WTC11 (cell line): ENCODE results near the gene C1QTNF9B. TPM values are rescaled to one million over a fixed set of nuclear protein-coding genes. Genes with fewer than 3 reads are reported as not detected.
"Not testable (repeated sequence)": the region's sequence is repeated elsewhere in the genome, so short reads cannot be mapped to it uniquely, and the experiment has no call there.

Source experiments
- ATAC-seq: fragments of 200-7000 bp; cut with Tn5 transposase; 2 replicates; pipeline ENCODE4 v1.10.0; 2021; ENCODE audit warnings: mild to moderate bottlenecking, moderate library complexity
- CTCF ChIA-PET: fragments of 300-600 bp; sonication (Branson Sonifier 250); formaldehyde crosslinking; loops from one replicate; lab custom pipeline; 2021; ENCODE audit warnings: antibody characterized with exemption; lab: Charles Lee
- POLR2A ChIA-PET: fragments of 350-600 bp; sonication (Branson Sonifier 250); formaldehyde crosslinking; loops from one replicate; lab custom pipeline; 2021; ENCODE audit warnings: antibody characterized with exemption; lab: Charles Lee
- DNase-seq: peaks from one replicate; pipeline ENCODE4 v3.0.0; 2021; ENCODE audit warnings: low spot score
- H3K27ac Mint-ChIP-seq: 2 replicates; pipeline ENCODE4 v1.8.0; 2021; ENCODE audit warnings: mixed read lengths
- H3K27me3 Mint-ChIP-seq: 2 replicates; pipeline ENCODE4 v1.8.0; 2021; ENCODE audit warnings: low read depth, mild to moderate bottlenecking, moderate library complexity, mixed read lengths
- H3K36me3 Mint-ChIP-seq: 2 replicates; pipeline ENCODE4 v1.8.0; 2021; ENCODE audit warnings: mixed read lengths
- H3K4me1 Mint-ChIP-seq: 2 replicates; pipeline ENCODE4 v1.8.0; 2022; ENCODE audit warnings: mixed read lengths
- H3K4me3 Mint-ChIP-seq: 2 replicates; pipeline ENCODE4 v1.8.0; 2021; ENCODE audit warnings: mild to moderate bottlenecking, moderate library complexity, mixed read lengths
- H3K9me3 Mint-ChIP-seq: 2 replicates; pipeline ENCODE4 v1.8.0; 2021; ENCODE audit warnings: mixed read lengths
- ATF1 ChIP-seq: sonication (generic); formaldehyde crosslinking; IDR thresholded peaks from 2 replicates; pipeline ENCODE4 v1.8.1; 2023; ENCODE audit warnings: mild to moderate bottlenecking, moderate library complexity, missing genetic modification reagents
- EMX1 ChIP-seq: fragments of 250-450 bp; sonication (Bioruptor Pico); IDR thresholded peaks from 2 replicates; pipeline ENCODE4 v1.8.0; 2021; ENCODE audit warnings: mild to moderate bottlenecking
- FOXJ3 ChIP-seq: sonication (generic); formaldehyde crosslinking; IDR thresholded peaks from 2 replicates; pipeline ENCODE4 v1.9.0; 2021; ENCODE audit warnings: missing genetic modification reagents, mild to moderate bottlenecking, borderline replicate concordance
- GABPB1 ChIP-seq: sonication (generic); formaldehyde crosslinking; IDR thresholded peaks from 2 replicates; pipeline ENCODE4 v1.8.1; 2023; ENCODE audit warnings: mild to moderate bottlenecking, missing genetic modification reagents
- KAT7 ChIP-seq: sonication (generic); formaldehyde crosslinking; IDR thresholded peaks from 2 replicates; pipeline ENCODE4 v1.8.1; 2023; ENCODE audit warnings: missing genetic modification reagents, mild to moderate bottlenecking, borderline replicate concordance
- NFATC4 ChIP-seq: fragments of 250-450 bp; sonication (Bioruptor Pico); IDR thresholded peaks from 2 replicates; pipeline ENCODE4 v1.9.0; 2021; ENCODE audit warnings: mild to moderate bottlenecking
- PRRX2 ChIP-seq: fragments of 250-450 bp; sonication (Bioruptor Pico); IDR thresholded peaks from 2 replicates; pipeline ENCODE4 v1.8.0; 2021; ENCODE audit warnings: mild to moderate bottlenecking
- RORB ChIP-seq: fragments of 250-450 bp; sonication (Bioruptor Pico); IDR thresholded peaks from 2 replicates; pipeline ENCODE4 v1.9.0; 2021; ENCODE audit warnings: mild to moderate bottlenecking
- SMAD4 ChIP-seq: sonication (generic); formaldehyde crosslinking; IDR thresholded peaks from 2 replicates; pipeline ENCODE4 v1.8.0; 2022; ENCODE audit warnings: mild to moderate bottlenecking, missing genetic modification reagents
- SOX15 ChIP-seq: fragments of 250-450 bp; sonication (Bioruptor Pico); IDR thresholded peaks from 2 replicates; pipeline ENCODE4 v1.9.0; 2021; ENCODE audit warnings: mild to moderate bottlenecking
- SP1 ChIP-seq: sonication (generic); formaldehyde crosslinking; conservative IDR thresholded peaks from 2 replicates; pipeline ENCODE4 v1.8.1; 2022; ENCODE audit warnings: missing genetic modification reagents
- TCF7 ChIP-seq: sonication (generic); formaldehyde crosslinking; IDR thresholded peaks from 2 replicates; pipeline ENCODE4 v1.8.0; 2022; ENCODE audit warnings: mild to moderate bottlenecking, low read depth, missing genetic modification reagents, moderate library complexity
- ZNF219 ChIP-seq: sonication (generic); formaldehyde crosslinking; IDR thresholded peaks from 2 replicates; pipeline ENCODE4 v1.8.0; 2023; ENCODE audit warnings: missing genetic modification reagents, mild to moderate bottlenecking, borderline replicate concordance
- ZNF263 ChIP-seq: sonication (generic); formaldehyde crosslinking; IDR thresholded peaks from 2 replicates; pipeline ENCODE4 v1.8.1; 2022; ENCODE audit warnings: low read depth, mild to moderate bottlenecking, moderate library complexity, missing genetic modification reagents
- total RNA-seq: library from RNA; stranded (reverse); gene quantifications from 3 replicates; pipeline ENCODE4 v1.2.3, GENCODE V29; 2021
- TF ChIP-seq, protein P1 (sequence below): sonication (generic); formaldehyde crosslinking; IDR thresholded peaks from 2 replicates; pipeline ENCODE4 v1.8.0; 2022; ENCODE audit warnings: mild to moderate bottlenecking, missing genetic modification reagents
- TF ChIP-seq, protein P2 (sequence below): sonication (generic); formaldehyde crosslinking; IDR thresholded peaks from 2 replicates; pipeline ENCODE4 v1.8.1; 2023; ENCODE audit warnings: mild to moderate bottlenecking, missing genetic modification reagents, moderate library complexity
- TF ChIP-seq, protein P3 (sequence below): fragments of 250-450 bp; sonication (Bioruptor Pico); IDR thresholded peaks from 2 replicates; pipeline ENCODE4 v2.1.2; 2022; ENCODE audit warnings: mild to moderate bottlenecking, moderate library complexity
- TF ChIP-seq, protein P4 (sequence below): fragments of 250-450 bp; sonication (Bioruptor Pico); conservative IDR thresholded peaks from 2 replicates; pipeline ENCODE4 v1.9.0; 2021; ENCODE audit warnings: mild to moderate bottlenecking
- TF ChIP-seq, protein P5 (sequence below): sonication (generic); formaldehyde crosslinking; IDR thresholded peaks from 2 replicates; pipeline ENCODE4 v1.8.0; 2023; ENCODE audit warnings: mild to moderate bottlenecking, missing genetic modification reagents

The C1QTNF9B gene
- total RNA-seq, 1 experiment from 2014 or later, result 0.20 TPM

DNA sequence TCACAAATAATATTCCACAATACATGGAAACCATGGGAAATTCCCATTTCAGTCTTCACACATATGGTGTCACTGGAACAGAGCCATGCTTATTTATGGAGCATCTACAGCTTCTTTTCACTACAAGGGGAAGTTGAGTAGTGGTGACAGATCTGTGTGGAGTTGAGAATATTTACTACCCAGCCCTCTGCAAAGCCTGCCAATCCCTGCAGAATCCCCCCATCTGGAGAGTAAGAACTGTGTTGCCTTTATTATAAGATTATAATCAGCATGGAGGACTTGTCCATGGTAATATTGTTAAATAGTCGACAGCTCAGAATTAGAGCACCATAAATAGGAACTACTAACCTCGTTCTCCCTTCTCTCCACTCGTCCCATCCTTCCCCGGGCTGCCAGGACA, 3.5 kb downstream of the C1QTNF9B start:
- H3K36me3 Mint-ChIP-seq, CTCF ChIA-PET, POLR2A ChIA-PET, DNase-seq, H3K4me3 Mint-ChIP-seq, H3K4me1 Mint-ChIP-seq, ATAC-seq, H3K27me3 Mint-ChIP-seq, H3K9me3 Mint-ChIP-seq, H3K27ac Mint-ChIP-seq: not testable (repeated sequence)

DNA sequence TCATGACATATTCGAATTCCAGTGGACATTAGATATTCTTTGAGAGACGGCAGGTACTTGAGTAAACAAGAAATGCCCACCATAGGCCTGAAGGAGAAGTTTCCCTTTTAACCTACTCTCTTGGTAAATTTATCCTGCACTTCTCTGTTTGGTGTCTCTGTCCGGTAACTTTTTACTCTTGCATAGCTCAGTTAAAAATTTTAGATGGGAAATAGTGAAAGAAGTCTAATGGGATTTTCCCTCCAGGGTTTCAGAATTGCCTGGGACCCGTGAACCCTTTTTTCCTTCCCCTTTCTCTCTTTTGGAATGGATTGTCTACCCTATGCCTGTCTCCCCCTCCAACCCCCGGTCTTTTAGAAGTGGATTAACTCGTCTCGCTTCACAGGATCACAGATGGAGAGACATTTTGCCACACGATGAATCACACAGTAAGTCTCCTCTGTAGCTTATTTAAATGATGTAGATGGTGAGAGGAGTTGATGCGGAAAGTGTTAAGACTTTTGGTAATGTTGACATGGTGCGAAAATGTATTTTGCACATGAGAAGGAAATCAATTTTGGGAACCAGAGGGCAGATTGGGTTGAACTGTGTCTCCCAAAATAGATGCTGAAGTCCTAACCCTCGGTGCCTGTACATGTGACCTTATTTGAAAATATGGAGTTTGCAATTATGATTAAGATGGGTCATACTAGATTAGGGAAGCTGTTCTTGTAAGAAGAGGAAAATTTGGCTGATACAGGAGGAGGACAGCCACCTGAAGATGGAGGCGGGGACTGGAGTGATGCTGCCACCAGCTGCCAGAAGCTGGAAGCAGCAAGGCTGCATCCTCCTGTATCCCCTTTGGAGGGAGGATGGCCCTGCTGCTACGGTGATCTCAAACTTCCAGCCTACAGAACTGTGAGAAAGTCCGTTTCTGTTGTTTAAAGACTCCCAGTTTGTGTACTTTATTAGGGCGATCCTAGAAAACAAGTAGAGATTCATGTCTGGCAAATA, 7.4 kb downstream of the C1QTNF9B start:
- no peaks in the 10 kb centered on the region; the same call in 1 of the 2 replicates for H3K27me3 Mint-ChIP-seq
- peak; percentile 52 for ATAC-seq
- 0 out of 2 replicates have a peak overlapping the region, but pooled peaks have one; percentile 57 for H3K27ac Mint-ChIP-seq
- ChIA-PET POLR2A (no interaction called here), CTCF (interaction anchor here (0.5 to 3.2 kb wide), 25 partner anchors 9 to 544 kb away, joined by 3 to 21 read pairs (median 4); no protein-coding TSS in a partner anchor)
- no peak for DNase-seq
- H3K36me3 Mint-ChIP-seq, result peaks cover 3% of the 10 kb centered on the region; the same call in 1 of the 2 replicates
- no peaks in the 10 kb centered on the region for H3K9me3 Mint-ChIP-seq
- peaks cover 19% of the 10 kb centered on the region for H3K4me1 Mint-ChIP-seq
- TF ChIP-seq, protein P1, sequence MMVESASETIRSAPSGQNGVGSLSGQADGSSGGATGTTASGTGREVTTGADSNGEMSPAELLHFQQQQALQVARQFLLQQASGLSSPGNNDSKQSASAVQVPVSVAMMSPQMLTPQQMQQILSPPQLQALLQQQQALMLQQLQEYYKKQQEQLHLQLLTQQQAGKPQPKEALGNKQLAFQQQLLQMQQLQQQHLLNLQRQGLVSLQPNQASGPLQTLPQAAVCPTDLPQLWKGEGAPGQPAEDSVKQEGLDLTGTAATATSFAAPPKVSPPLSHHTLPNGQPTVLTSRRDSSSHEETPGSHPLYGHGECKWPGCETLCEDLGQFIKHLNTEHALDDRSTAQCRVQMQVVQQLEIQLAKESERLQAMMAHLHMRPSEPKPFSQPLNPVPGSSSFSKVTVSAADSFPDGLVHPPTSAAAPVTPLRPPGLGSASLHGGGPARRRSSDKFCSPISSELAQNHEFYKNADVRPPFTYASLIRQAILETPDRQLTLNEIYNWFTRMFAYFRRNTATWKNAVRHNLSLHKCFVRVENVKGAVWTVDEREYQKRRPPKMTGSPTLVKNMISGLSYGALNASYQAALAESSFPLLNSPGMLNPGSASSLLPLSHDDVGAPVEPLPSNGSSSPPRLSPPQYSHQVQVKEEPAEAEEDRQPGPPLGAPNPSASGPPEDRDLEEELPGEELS (CRISPR knock-in tag), result no peak
- TF ChIP-seq SMAD4 (CRISPR knock-in tag) (no peak), RORB (CRISPR knock-in tag) (no peak), ZNF263 (no peak), PRRX2 (no peak), KAT7 (CRISPR knock-in tag) (no peak)
- peak overlapping the region; percentile 77 for H3K4me3 Mint-ChIP-seq

DNA sequence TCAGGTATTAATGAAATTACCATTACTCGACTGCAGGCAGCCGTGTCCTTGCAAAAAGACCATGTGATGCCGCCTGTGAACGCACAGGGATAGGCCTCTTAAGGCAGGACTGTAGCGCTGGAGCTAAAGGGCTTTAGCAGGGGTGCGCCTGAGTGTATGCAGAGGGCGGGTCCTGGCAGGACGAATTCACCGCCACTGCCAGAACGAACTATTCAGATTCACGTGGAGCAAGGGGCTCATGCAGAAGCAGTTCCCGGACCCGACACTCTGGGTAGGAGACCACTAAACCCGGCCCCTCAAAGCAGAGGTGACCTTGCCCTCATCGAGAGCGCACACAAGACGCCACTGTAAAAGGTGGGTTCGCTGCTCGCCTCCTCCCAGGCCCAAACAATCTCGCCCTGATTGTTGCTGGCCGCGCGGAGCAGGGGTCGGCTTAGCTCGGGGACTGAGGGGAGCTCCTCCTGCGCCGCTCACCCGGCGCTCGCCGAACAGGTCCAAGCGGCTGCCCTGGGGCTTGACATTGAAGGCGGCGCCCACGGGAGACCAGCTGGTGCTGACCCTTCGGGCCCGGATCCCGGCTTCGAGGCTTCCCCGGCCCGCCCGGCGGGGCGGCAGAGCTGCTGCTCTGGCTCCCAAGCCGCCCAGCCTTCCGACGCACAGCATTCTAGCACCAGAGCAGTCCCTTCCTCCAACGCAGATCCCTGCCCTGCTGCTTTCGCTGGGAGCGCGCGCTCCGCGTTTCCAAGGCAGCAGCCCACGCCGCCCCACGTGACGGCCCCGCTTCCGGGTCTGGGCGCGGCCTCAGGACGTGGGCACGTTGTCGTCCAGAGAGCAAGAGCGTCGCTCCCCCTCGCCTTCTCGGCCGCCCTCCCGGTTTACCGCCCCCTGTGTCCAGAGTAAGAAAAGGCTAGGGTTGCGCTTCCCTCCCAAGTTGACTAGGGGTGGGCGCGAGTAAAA, 8.4 kb downstream of the C1QTNF9B start, which contains the start of gene MIPEP:
Gene MIPEP, minus strand, starts transcription at position 743 of the 957 bp plus-strand sequence. Its CDS starts 80 bp downstream, at position 663.
- Mint-ChIP-seq H3K4me1 (peaks cover 19% of the 10 kb centered on the region), H3K9me3 (no peaks in the 10 kb centered on the region), H3K4me3 (peak within 1 kb of the TSS; percentile 77), H3K27me3 (no peaks in the 10 kb centered on the region; the same call in 1 of the 2 replicates), H3K27ac (peak within 1 kb of the TSS; percentile 57; the same call in 1 of the 2 replicates), H3K36me3 (peaks cover 6% of the 10 kb centered on the region; the same call in 1 of the 2 replicates)
- ChIA-PET CTCF (interaction anchor here (0.6 to 3.2 kb wide), 29 partner anchors 9 to 543 kb away, joined by 3 to 21 read pairs (median 3); no protein-coding TSS in a partner anchor), POLR2A (no interaction called here)
- ATAC-seq (peak; percentile 89), DNase-seq (peak; percentile 92)
- TF ChIP-seq, protein P2, sequence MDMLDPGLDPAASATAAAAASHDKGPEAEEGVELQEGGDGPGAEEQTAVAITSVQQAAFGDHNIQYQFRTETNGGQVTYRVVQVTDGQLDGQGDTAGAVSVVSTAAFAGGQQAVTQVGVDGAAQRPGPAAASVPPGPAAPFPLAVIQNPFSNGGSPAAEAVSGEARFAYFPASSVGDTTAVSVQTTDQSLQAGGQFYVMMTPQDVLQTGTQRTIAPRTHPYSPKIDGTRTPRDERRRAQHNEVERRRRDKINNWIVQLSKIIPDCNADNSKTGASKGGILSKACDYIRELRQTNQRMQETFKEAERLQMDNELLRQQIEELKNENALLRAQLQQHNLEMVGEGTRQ (CRISPR knock-in tag), result peak; percentile 99
- TF ChIP-seq, protein P3, sequence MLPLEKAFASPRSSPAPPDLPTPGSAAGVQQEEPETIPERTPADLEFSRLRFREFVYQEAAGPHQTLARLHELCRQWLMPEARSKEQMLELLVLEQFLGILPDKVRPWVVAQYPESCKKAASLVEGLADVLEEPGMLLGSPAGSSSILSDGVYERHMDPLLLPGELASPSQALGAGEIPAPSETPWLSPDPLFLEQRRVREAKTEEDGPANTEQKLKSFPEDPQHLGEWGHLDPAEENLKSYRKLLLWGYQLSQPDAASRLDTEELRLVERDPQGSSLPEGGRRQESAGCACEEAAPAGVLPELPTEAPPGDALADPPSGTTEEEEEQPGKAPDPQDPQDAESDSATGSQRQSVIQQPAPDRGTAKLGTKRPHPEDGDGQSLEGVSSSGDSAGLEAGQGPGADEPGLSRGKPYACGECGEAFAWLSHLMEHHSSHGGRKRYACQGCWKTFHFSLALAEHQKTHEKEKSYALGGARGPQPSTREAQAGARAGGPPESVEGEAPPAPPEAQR (CRISPR knock-in tag), result no peak
- no peak for TF ChIP-seq EMX1 (CRISPR knock-in tag)
- TF ChIP-seq FOXJ3 (CRISPR knock-in tag), result no peak
- no peak for TF ChIP-seq SOX15 (CRISPR knock-in tag)
- peak; percentile 66; the same call in 1 of the 2 replicates for TF ChIP-seq GABPB1 (CRISPR knock-in tag)
- no peak for TF ChIP-seq PRRX2
- TF ChIP-seq, protein P4, sequence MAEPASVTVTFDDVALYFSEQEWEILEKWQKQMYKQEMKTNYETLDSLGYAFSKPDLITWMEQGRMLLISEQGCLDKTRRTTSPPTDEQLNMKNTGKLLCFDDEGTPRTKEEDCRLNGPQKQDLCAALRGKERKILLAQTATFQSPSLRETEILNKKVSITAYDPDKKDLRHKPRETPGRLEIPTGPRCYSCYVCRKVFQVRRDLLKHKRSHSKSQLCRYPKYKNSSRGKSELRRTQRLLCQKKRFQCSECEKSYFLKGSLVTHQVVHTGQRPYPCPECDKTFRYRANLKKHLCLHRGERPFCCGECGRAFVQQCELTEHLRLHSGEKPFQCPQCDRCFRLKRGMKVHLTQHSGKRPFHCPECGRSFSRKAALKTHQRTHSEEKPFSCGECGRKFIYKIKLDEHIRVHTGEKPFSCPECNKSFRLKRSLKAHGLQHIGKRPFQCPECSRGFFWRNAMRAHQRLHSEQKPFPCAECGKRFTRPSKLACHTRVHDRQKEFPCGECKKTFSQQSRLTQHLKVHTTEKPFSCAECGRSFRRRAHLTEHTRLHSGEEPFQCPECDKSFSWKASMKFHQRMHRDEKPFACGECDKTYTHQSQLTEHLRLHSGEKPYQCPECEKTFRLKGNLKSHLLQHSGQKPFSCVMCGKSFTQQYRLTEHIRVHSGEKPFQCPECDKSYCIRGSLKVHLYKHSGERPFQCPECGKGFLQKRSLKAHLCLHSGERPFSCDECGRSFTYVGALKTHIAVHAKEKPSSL (CRISPR knock-in tag), result no peak
- TF ChIP-seq TCF7, result 0 out of 2 replicates have a peak, but pooled peaks have one; percentile 33
- TF ChIP-seq, protein P5, sequence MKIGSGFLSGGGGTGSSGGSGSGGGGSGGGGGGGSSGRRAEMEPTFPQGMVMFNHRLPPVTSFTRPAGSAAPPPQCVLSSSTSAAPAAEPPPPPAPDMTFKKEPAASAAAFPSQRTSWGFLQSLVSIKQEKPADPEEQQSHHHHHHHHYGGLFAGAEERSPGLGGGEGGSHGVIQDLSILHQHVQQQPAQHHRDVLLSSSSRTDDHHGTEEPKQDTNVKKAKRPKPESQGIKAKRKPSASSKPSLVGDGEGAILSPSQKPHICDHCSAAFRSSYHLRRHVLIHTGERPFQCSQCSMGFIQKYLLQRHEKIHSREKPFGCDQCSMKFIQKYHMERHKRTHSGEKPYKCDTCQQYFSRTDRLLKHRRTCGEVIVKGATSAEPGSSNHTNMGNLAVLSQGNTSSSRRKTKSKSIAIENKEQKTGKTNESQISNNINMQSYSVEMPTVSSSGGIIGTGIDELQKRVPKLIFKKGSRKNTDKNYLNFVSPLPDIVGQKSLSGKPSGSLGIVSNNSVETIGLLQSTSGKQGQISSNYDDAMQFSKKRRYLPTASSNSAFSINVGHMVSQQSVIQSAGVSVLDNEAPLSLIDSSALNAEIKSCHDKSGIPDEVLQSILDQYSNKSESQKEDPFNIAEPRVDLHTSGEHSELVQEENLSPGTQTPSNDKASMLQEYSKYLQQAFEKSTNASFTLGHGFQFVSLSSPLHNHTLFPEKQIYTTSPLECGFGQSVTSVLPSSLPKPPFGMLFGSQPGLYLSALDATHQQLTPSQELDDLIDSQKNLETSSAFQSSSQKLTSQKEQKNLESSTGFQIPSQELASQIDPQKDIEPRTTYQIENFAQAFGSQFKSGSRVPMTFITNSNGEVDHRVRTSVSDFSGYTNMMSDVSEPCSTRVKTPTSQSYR, result no peak
- no peak for TF ChIP-seq ZNF219 (CRISPR knock-in tag)
- TF ChIP-seq SP1 (CRISPR knock-in tag), result peak; percentile 95
- TF ChIP-seq ATF1 (CRISPR knock-in tag), result no peak
- TF ChIP-seq NFATC4, result no peak
